RWPE1 (cell line): ENCODE data around the gene EPYC.

Experiments used
- CTCF ChIA-PET: fragments of 350-600 bp; sonication (Branson Sonifier 250); formaldehyde crosslinking; extraction: SDS; loops from one replicate; lab custom pipeline; 2021; lab: Yijun Ruan, JAX
- POLR2A ChIA-PET: fragments of 400-600 bp; formaldehyde crosslinking; extraction: SDS; loops from one replicate; lab custom pipeline; 2020; ENCODE audit warnings: antibody characterized with exemption; ENCODE audit not compliant: low non-redundant PET; lab: Yijun Ruan, JAX
- DNase-seq: peaks from one replicate; pipeline ENCODE4 v3.0.0; 2012; ENCODE audit warnings: low spot score
- H3K27ac ChIP-seq: fragments of 450-650 bp; 2 replicates; pipeline ENCODE4 v1.5.1; 2017
- TF ChIP-seq, protein P1 (sequence below): fragments of 450-650 bp; conservative IDR thresholded peaks from 2 replicates; pipeline ENCODE4 v1.5.1; 2017; ENCODE audit warnings: low read depth, mild to moderate bottlenecking

Gene EPYC

GRCh38 chr12:90937651-90938050 lies 67.1 kb downstream of the EPYC start:
- no peak overlapping the region for H3K27ac ChIP-seq
- DNase-seq: no peak
- ChIA-PET CTCF (no interaction called here), POLR2A (no interaction called here)
- TF ChIP-seq, protein P1, sequence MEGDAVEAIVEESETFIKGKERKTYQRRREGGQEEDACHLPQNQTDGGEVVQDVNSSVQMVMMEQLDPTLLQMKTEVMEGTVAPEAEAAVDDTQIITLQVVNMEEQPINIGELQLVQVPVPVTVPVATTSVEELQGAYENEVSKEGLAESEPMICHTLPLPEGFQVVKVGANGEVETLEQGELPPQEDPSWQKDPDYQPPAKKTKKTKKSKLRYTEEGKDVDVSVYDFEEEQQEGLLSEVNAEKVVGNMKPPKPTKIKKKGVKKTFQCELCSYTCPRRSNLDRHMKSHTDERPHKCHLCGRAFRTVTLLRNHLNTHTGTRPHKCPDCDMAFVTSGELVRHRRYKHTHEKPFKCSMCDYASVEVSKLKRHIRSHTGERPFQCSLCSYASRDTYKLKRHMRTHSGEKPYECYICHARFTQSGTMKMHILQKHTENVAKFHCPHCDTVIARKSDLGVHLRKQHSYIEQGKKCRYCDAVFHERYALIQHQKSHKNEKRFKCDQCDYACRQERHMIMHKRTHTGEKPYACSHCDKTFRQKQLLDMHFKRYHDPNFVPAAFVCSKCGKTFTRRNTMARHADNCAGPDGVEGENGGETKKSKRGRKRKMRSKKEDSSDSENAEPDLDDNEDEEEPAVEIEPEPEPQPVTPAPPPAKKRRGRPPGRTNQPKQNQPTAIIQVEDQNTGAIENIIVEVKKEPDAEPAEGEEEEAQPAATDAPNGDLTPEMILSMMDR: no peak

GRCh38 chr12:90936230-90937005 lies 68.4 kb downstream of the EPYC start:
- TF ChIP-seq, protein P1: no peak
- ChIA-PET CTCF (no interaction called here), POLR2A (no interaction called here)
- no peak overlapping the region for H3K27ac ChIP-seq
- no peak for DNase-seq

GRCh38 chr12:90925562-90925961 lies 79.2 kb downstream of the EPYC start:
- no peak for DNase-seq
- CTCF ChIA-PET: no interaction called here
- H3K27ac ChIP-seq: no peak overlapping the region
- POLR2A ChIA-PET: interaction anchor here (0.6 kb wide), 1 partner anchor 11 kb away, joined by 4 read pairs; no protein-coding TSS in a partner anchor
- TF ChIP-seq, protein P1: no peak

DNA sequence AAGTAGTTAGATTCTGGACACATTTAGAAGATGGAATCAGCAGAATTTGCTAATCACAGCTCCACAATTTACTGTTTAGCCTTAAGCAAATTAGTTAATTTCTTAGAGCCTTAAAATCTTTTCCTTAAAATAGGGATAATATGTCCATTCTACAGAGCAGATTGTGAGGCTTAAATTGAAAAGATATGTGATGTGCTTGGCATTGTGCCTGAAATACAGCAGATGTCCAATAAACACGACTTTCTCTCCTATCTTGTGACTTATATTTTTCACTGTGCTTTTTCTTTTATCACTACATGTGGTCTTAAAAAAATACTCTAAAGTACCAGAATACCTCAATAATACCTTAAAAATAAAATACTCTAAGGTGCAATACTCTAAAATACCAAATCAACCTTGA lies 80.4 kb downstream of the EPYC start:
- TF ChIP-seq, protein P1: no peak
- ChIA-PET CTCF (interaction anchor here (0.8 kb wide), 1 partner anchor 451 kb away, joined by 4 read pairs; no protein-coding TSS in a partner anchor), POLR2A (no interaction called here)
- DNase-seq: no peak
- H3K27ac ChIP-seq: no peak overlapping the region

DNA sequence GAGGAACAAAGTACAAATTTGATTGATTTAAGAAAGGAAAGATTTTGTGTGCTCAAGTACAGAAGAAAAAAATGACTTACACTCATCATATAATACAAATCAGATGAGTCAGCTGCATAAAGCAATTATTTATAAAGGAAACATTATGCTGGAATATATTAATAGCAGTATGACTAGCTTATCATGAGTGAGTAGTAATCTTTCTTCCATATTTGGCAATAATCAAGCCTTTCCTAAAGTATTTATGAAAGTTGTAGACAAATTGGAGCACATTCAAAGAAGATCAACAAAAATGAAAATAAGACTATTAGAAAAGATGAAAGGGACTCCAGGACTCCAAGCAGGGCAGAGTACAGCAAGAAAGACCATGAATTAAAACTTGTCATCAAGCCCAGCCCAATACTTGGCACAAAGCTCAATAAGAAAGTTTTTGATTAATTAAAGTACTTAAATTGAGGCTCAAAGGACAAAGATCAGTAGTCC lies 82.6 kb downstream of the EPYC start:
- TF ChIP-seq, protein P1: no peak
- peak; percentile 20 for DNase-seq
- no peak overlapping the region for H3K27ac ChIP-seq
- CTCF ChIA-PET: interaction anchor here (0.6 kb wide), 1 partner anchor 1554 kb away, joined by 3 read pairs; no protein-coding TSS in a partner anchor
- POLR2A ChIA-PET: no interaction called here

GRCh38 chr12:90921536-90921935 lies 83.2 kb downstream of the EPYC start:
- ChIA-PET POLR2A (no interaction called here), CTCF (no interaction called here)
- TF ChIP-seq, protein P1: no peak
- DNase-seq: no peak
- no peak overlapping the region for H3K27ac ChIP-seq
